GM19468 (cell line): ENCODE measurements around the gene ATG9A.
"Not testable (repeated sequence)": the region's sequence is repeated elsewhere in the genome, so short reads cannot be mapped to it uniquely, and the experiment has no call there.

Experiments used
- ATAC-seq: cut with Tn5 transposase; IDR thresholded peaks from one replicate; pipeline ENCODE4 v1.9.1; 2021; ENCODE audit warnings: mild to moderate bottlenecking, moderate library complexity, moderate number of reproducible peaks; ENCODE audit not compliant: unreplicated experiment; ENCODE audit errors: extremely low read depth

ATG9A gene, protein sequence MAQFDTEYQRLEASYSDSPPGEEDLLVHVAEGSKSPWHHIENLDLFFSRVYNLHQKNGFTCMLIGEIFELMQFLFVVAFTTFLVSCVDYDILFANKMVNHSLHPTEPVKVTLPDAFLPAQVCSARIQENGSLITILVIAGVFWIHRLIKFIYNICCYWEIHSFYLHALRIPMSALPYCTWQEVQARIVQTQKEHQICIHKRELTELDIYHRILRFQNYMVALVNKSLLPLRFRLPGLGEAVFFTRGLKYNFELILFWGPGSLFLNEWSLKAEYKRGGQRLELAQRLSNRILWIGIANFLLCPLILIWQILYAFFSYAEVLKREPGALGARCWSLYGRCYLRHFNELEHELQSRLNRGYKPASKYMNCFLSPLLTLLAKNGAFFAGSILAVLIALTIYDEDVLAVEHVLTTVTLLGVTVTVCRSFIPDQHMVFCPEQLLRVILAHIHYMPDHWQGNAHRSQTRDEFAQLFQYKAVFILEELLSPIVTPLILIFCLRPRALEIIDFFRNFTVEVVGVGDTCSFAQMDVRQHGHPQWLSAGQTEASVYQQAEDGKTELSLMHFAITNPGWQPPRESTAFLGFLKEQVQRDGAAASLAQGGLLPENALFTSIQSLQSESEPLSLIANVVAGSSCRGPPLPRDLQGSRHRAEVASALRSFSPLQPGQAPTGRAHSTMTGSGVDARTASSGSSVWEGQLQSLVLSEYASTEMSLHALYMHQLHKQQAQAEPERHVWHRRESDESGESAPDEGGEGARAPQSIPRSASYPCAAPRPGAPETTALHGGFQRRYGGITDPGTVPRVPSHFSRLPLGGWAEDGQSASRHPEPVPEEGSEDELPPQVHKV

DNA sequence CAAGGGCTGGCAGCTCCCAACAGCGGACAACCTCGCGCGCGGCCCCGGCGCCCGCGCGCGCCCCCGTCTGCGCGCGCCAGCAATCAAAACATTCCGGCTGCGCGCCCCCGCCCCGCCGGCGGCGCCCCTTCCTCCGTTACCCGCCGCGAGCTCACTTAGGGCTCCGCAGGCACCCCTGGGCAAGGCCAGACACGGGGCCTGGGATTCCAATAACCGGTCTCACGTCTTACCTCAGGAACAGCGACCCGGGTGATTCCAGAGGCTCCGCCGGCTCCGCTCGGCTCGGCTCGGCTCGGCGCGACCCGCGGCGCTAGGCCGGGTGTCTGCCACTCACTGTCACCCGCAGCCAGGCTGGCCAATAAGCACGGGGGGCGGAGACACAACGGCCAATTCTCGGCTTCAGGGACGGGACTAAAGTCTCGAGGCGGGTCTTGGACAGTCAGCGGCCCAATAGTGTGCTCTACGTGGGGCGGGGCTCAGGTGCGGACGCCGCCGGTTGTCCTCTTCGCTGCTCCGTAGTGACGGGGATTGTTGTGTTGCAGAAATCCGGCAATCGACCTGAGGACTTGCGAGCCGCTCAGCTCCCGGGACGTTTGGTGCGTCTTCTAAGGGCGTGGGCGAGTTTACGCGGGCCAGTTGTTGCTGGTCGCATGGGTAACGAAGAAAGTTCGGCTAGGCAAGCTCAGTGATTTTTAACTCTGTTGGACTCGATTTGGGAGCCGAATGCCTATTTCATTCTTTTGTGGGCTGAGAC is at the start of gene ATG9A, which contains the start of gene ANKZF1:
Gene ATG9A (minus strand): TSS at position 332 of the 754 bp plus-strand sequence. CDS start 1,612 bp downstream, outside the sequence.
Gene ANKZF1 (plus strand): TSS at position 502 of the 754 bp plus-strand sequence. CDS start 452 bp downstream, outside the sequence.
- ATAC-seq = peak; percentile 91

DNA sequence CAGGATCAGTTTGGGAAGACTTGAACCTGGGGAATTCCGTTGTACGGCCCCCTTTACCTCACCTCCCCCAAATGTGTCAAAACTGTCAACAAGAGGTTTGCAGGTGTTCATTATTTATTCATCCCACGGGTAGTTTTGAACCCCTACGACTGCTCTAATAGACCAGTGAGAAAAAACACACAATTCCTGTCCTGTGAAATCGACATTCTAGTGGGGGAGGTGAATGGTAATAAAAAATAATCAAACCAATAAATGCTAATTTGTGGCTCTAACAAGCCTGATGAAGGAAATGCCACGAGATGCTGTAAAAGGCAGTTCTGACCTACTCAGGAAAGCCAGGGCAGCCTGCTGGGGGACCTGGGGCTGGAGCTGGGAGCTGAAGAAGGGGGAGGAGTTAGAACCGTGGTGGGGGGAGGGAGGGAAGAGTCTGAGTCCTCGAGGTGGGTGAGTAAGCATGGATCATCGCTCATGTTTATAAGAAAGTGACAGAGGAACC is 49.3 kb upstream of the ATG9A start:
- ATAC-seq = no peak

DNA sequence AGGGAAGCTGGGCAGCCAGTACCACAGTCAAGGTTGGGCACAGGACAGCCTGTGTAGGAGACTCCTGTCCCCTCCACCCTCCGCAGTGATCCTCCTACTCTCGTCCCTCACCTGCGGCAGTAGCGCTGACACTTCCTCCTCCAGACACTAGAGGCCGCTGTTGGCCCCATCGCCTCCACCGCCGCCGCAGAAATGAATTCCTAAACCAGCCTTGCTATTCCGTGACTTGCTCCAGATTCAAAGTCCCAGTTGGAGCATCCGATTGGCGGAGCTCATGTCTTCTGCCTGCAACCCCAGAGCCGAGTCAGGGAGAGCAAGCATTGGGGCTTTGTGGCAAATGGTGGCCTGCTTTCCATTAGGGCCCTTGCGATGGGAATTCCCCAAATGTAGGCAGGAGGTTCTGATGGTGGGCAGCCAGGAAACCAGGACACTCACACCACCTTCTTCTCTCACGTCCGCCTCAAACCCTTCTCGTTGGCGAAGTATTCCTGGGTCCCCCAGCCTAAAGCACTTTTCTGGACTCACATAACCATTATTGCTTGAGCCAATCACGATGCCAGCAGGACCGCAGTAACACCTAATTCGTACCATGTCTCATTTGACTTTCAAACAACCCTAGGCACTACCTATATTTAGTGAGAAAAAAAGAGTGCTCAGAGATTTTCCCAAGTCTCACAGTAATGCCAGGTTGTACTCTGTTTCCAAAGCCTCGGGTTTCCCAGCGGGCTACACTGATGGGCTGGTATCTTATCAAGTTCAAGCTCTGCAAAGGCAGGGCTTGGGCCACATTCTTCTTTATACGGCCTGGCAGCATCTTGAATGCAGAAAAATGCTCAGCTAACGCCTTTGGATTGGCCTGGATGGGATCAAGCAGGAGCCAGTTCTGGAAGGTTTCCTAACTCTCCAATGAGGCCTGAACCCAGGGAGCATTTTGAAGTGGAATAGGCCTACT is 48.5 kb upstream of the ATG9A start:
- ATAC-seq = no peak

DNA sequence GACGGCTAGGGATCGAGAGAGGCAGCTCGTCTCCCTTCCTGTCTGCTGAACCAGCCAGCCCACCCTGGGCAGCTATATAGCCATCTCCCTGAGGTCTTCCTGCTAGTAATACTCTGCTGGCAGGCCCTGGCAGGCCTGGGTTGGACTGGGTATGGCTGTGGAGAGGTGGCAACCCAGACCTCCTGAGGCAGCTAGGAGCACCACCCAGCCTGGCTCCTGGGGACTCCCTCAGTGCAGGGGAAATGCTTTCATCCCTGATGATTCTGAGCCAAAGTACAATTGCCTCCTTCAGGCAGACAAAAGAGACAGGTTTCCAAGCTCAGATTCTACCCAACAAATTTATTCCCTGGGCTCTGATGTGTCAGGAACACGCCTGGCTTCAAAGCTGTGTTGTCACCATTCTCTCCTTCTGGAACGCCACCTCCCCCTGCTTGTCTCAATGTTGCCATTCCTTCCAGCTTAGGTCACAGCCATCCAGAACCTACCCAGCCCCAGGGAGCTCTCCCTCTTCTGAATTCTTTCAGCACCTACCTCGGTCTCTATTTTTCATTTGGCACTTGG is 45.0 kb upstream of the ATG9A start:
- ATAC-seq = no peak

DNA sequence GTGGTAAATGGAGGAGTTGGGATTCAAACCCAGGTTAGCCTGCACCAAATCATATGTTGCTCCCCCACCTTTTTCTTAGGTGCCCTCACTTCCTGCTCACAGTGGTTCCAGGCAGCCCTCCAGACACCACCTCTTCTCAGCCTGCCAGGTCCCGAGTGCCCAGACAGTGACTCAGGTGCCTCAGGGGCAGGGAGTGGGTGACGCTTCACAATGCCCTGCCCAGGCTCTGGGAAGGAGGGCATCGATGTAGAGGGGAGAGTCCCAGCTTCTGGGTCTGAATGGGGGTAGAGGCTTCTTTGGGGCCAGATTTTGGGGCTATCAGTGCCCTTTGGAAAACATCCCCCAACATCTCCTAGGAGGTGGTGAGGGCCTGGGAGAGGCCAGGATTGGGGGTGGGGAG is 44.5 kb upstream of the ATG9A start:
- no peak for ATAC-seq

DNA sequence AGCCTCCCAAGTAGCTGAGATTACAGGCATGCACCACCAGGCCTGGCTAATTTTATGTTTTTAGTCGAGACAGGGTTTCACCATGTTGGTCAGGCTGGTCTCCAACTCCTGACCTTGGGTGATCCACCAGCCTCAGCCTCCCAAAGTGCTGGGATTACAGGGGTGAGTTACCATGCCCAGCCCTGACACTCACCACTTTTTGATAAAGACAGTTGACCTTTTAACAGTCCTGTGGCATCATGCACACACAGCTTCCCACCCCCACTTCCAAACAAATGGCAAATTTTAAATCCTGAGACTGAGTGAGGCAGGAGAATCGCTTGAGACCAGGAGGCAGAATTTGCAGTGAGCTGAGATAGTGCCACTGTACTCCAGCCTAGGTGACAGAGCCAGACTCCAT is 43.6 kb upstream of the ATG9A start:
- no peak for ATAC-seq

DNA sequence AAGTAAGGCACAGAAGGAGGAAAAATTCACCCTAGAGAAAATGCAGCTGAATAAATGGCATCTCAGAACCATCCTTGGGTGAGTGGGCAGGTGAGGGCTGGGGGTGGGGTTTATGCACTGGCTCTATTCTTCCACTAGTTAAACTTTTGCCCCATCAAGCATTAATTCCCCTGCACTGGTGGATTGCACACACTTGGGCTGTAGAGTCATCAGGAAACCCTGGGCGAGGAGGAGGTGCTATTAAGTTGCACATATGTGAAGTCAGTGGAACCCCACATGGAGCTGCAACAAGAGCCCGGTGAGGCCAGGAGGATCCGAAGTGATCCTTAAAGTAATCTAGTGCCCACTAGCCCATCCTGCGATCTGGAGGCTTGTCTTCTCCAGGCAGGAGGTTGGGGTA is 42.9 kb upstream of the ATG9A start:
- ATAC-seq = no peak

DNA sequence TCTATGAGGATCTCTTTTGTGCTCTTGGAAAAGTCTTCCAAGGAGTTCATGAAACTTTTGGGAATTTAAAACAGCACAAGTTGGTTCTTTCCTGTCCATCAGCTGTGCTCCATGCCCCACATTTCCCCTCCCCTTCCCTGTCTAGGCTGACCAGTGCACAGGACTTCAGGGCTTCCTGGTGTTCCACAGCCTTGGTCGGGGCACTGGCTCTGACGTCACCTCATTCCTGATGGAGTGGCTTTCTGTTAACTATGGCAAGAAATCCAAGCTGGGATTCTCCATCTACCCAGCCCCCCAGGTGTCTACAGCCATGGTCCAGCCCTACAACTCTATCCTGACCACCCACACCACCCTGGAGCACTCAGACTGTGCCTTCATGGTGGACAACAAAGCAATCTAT is 41.6 kb upstream of the ATG9A start:
- no peak for ATAC-seq

DNA sequence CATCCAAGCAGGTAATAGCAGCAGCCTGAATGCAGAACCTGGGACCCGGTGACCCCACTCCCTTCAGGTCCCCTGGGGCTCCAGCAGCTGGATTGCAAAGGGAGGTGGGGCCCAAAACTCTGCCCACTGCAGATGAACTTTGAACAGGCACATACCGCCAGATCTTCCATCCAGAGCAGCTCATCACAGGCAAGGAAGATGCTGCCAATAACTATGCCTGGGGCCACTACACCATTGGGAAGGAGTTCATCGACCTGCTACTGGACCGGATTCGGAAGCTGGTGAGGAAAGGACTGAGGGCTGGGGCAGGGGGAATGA is 40.6 kb upstream of the ATG9A start:
- no peak for ATAC-seq

DNA sequence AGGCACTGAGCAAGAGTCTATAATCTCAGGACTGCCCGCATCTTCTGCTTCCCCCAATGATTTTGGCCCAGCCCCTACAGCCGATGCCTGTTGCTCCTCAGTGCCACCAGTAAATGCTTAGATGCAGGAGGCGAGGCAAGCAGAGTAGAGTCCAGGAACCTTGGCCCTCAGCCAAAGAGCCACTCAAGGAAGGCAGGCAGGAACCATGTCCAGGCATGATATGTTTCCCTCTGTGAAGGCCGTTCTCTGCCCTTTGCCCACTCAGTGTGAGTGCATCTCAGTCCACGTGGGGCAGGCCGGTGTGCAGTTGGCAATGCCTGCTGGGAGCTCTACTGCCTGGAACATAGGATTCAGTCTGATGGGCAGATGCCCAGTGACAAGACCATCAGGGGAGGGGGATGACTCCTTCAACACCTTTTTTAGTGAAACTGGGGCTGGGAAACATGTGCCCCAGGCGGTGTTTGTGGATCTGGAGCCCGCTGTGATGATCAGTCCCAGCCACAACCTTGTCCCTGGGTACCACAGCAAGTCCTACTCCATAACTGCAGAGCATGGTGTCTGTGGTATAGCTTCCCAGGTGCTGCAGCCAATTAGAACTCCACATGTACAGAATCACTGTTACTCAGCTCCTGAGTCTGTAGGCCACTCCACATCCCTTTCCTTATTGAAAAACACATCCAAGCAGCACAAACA is 40.1 kb upstream of the ATG9A start:
- ATAC-seq = no peak

DNA sequence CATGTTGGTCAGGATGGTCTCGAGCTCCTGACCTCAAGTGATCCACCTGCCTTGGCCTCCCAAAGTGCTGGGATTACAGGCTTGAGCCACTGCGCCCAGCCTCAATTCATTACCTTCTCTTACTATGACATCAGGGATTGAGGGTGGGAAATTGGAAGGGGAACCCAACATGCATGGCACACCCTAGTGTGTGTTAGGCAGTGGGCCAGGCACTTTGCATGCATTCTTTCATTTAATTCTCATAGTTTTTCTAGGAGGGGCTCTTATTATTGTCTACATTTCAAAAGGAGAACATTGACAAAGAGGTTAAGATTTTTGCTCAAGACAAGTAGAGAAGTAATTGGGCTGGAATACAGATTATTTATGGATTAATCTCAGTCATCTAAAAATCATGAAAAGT is 38.9 kb upstream of the ATG9A start:
- ATAC-seq = no peak

DNA sequence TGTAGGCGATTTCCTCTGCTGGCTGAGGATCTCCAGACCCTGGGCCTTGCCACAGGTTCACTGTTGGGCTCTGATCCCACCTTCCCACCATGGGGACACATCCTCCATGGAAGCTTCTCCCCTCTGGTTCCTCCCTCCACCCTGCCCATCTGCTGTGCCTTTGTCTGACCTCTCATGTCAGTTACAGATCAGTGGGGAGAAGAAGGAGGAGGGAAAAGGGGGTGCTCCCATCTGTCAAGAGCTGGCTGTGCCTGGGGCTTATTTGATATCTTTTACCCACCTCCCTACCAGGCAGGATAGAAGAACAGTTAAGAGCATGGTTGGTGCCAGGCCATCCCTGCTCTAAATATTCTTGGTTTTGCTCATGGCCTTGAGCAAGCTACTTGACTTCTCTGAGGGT is 37.5 kb upstream of the ATG9A start:
- ATAC-seq = no peak

DNA sequence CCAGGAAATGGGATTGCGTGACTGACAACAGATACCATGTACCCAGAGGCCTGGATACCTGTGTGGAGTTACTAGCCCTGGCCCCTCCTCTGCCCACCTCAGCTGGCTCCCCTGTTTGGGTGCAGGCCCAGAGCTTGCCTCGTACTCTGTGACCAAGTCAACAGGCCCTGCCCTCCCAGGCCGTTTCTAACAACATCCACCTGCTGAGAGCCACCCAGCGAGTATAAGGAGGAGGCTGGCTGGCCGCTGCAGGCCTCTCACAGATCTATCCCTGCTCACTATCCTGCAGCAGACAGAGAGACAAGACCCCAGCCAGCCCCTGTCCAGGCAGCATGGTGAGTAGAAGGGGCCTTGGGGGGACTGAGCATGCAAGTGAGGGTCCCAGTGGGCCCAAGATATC is 36.8 kb upstream of the ATG9A start:
- no peak for ATAC-seq

DNA sequence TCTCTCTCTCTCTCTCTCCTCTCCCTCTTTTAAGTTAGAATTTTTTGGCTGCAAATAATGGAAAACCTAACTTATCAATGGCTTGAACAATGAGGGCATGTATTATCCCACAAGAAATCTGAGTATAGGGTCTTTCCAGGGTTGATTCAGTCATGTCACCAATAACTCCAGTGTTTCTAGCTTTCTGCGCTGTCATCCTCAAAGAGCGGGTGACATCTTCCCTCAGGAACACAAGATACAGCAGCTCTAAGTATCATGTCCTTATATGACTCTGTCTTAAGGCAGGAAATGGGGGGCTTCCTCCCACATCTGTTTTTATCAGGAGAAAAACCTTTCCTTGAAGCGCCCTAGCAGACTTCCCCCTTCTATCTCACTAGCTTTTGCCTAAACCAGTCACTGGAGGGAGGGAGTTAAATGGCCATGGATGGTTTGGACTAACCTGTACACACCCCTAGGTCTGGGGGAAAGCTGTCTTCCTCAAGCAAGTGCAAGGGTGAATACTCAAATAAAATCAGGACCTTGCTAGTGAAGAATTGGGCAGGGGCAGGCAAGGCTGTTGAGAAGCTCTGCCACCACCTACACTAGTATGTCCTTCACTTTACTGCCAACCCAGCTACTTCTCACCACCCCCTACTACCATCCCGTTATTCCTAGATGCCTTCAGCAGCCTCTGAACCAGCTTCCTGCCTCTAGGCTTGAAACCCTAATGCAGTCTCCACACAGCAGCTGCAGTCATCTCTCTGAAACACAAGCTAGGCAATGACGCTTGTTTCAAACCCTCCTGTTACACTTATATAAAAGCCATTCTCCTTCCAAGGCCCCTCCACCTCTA is 31.8 kb upstream of the ATG9A start:
- no peak for ATAC-seq

DNA sequence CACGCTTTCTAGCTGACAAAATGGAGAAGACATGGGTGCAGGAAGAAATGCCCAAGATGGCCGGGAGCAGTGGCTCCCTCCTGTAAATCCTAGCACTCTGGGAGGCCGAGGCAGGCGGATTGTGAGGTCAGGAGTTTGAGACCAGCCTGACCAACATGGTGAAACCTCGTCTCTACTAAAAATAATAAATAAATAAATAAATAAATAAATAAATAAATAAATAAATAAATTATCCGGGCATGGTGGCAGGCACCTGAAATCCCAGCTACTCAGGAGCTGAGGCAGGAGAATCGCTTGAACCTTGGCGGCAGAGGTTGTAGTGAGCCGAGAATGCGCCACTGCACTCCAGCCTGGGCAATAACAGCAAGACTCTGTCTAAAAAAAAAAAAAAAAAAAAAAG is 29.5 kb upstream of the ATG9A start:
- not testable (repeated sequence) for ATAC-seq

DNA sequence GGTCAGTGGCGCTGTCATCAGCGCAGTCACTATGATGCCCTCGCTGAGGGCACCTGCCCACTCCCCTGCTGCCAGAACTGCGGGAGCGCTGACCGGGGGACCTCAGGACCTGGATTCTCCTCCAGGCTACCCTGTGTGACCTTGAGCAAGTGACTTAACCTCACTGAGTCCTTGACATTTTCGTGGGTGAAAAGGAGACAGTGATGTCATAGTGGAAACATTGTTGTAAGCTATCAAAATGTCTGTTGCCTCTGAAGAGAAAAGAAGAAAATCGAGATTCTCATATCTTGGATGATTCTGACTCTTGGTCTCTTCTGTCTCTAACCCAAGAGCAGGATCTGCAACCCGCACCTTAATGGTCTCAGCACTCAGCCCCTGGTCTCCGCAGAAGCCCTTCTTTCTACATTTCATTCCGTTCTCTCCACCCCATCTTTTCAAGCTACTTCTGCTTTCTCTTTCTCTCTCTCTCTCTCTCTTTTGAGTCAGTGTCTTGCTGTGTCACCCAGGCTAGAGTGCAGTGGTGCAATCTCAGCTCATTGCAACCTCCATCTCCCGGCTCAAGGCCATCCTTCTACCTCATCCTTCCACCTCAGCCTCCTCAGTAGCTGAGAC is 25.3 kb upstream of the ATG9A start:
- ATAC-seq = no peak
